Measurements from ENCODE around the gene TEX26.

GRCh38 chr13:30995331-30995730 is 62.9 kb downstream of the TEX26 start:
- TF ChIP-seq CTCF (IDR thresholded peaks at IDR 0.05 in 4 of 5, conservative IDR thresholded peaks at IDR 0.05 in 1 of 5) (no peak), POLR2A (IDR thresholded peaks at IDR 0.05) (no peak)
